Activated T-cell treated with anti-CD3 and anti-CD28 coated beads for 24 hours (primary cell): Measurements from ENCODE around the gene MAPRE3.
"Not testable (repeated sequence)": the region's sequence is repeated elsewhere in the genome, so short reads cannot be mapped to it uniquely, and the experiment has no call there.

Experiments used
- DNase-seq: peaks from one replicate; pipeline ENCODE4 v3.0.0-alpha.2; 2020; ENCODE audit warnings: low read depth

MAPRE3 gene

DNA sequence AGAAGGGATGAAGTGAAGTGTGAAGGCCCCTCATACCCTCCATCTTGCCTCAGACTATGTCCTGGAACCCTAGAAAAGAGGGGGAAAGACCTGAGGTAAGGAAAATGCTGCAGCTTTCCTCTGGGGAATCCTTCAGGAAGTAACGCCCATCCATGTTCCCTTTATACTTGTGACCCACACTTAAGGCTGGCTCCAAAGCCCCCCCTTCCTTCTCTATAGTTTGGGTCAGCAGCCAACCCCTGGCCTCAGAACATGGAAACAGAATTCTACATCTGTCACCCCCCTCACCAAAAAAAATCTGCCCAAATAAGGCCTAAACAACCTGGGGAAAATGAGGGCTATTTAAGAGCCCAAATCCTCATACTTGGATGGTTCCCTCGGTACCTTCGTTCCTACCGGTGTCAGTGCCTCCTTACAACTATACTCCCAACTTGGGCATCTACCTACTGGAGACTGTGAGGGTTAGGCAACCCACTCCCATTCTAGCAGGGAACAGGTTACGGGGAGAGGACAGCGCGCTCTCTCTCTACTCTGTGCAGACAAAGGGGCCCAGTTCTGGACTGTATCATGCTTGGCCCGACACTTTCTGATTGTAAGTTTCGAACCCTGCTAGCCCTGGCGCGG lies 100.3 kb downstream of the MAPRE3 start:
- no peak for DNase-seq

DNA sequence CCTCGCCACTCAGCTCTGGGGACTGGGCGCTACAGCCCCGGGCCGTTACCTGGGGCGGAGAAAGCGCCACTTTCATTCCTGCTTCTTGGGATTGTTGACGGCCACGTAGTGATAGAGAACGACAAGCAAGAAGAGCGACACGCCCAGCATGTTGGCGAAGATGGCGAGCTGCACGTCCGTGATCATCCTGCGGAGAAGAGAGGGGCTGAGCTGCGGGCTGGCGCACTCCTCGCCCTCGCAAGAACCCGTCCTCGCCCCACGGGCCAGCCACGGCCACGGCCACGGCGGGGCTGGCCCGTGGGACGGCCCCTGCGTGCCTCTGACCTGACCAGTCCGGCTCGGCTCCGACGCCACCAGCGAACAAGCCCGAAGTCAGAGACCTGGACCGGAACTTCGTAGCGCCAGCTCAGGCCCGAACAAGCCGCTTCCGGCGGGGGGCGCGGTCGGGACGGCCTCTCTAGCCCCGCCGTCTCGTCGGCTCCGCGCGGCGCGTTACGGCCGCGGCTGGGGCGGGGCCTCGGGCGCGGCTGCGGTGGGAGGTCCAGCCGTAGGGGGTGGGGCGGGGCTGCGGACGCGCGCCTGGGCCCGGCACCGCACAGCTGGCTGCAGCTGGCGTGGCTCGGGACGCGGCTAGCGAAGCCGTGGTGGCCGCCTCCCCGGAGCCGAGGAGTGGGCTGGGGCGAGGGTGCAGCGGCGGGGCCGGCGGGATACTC lies 101.0 kb downstream of the MAPRE3 start, which contains the start of gene OST4:
Gene OST4, minus strand, starts transcription at position 378 of the 713 bp plus-strand sequence.
- DNase-seq, result peak; percentile 87

DNA sequence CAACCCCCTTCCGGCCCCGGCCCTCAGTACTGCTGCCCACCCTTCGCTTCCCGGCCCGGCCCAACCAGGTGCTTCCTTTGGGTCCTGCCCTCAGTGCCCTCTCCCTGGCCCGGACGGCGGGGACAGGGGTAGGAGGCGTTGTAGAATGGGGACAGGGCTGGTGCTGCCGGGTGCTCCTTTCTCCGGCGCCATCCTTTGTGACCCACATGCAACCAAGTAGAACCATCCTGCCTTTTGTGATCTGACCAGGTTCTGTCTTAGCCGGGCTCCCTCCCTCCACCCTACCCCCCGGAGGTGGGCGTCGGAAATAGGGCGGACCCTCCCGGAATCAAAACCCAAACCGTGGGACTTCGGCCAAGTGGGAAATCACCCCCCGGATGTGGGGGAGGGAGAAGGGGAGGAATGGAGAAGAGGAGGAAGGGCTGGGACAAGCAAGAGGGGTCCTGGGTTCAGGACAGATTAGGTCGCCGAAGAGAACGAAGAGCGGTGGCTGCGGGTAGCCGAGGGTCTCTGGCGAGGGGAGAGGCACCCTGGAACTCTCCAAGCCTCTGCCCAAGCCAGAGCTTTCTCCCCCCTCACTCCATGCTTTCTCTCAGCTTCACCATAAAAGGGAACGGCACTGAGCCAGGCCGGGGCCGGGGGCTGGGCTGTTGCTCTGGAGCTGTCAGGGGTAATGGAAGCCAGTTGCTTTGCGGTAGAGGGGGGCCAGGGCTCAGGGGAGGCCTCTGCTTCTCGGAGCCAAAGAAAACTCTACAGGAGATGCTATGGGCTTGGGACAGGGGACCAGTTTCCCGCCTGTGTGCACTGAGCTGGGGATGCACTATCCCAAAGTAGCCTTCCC lies 101.8 kb downstream of the MAPRE3 start:
- DNase-seq, result peak; percentile 12

DNA sequence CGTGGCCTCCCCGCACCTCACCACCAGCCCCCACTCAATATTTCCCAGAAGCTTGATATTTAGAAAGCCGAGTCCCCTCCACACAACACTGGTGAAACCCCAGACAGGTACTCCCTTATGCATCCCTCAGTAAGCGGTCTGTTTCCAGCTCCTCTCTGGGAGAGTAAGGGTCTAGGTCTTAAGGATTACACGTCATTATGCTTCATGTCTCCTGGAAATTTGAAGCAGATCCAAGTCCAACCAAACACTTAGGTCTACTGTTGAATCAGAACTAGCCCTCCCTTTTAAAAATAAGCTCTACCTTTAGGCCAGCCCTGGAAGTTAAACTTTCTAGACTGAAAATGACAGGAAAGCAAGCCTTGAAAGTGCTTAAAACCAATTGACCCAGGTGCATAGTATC lies 102.5 kb downstream of the MAPRE3 start:
- no peak for DNase-seq

DNA sequence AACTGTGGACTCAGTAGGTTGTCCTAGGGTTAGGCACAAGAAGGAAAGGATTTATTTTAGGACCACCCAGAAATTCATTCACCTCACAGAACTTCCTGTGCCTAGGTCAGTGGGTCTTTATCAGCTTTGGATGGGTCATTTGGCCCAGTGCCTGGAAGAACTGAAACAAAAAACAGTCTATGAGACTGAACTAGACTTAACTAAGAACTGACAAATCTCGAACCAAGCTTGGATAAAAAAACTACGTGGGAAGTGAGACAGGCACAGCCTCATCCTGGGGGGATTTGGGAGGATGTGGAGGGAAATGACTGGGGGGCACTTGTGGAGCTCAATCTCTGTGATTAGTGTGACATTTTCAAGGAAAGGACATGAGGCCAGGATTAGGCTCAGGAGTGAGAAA lies 103.3 kb downstream of the MAPRE3 start:
- no peak for DNase-seq

DNA sequence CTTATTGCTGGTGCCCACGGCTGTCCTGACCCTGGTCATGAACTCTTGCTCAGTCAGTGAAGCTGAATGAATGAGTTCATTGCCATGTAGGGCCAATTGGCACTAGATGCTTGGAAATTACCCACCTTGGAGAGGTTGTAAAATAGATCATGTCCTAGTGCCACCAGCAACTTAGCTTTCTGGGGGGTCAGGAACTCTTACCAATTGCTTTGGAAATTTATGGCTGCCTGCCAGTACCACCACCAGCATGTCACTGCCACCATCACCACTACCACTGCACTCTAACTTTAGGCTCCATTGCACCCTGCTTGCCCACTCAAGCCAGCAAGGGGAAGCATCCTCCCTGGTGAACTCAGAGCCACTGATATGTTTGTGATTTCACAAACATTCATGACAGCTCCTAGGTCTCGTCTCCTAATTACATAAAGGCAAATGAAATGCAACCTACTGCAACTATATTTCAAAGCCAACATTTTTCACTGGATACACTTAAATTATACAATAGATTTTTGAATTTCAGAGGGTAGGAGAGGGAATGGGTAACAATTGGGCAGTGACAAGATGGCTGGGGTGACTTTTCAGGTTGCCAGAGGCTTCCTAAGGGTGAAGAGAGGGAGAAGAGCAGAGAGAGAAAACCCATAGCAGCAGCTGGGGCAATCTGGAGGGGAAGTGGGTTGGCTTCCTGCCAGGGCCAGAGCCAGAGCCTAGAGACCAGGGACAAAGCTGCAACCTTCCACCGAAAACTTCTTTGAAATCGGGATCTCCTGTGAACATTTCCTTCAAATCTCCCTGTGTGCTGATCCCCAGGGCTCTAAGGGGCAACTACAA lies 104.5 kb downstream of the MAPRE3 start:
- DNase-seq, result peak; percentile 21

DNA sequence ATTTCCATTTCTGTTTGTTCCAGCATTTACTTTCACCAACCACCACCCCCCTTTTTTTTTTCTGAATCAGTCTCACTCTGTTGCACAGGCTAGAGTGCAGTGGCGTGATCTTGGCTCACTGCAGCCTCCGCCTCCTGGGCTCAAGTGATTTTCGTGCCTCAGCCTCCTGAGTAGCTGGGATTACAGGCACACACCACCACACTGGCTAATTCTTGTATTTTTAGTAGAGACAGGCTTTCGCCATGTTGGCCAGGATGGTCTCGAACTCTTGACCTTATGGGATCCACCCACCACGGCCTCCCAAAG lies 105.1 kb downstream of the MAPRE3 start:
- DNase-seq, result not testable (repeated sequence)

DNA sequence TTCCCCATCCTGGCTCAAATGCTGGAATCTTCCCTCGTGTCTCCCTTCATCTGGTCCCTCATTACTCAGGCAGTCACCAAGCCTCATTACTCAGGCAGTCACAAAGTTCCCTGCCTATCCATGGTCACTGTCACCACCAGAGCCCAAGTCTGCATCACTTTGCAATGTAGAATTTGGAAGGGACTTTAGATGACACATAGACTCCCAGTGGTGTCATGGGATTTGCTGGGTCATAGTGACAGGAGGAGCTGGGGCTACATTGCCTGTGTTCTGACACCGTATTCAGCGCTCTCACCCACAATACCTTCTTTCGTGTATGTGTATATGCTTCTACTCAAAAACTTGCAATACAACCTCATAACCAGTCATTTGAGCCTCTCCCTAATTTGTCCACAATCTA lies 105.9 kb downstream of the MAPRE3 start:
- no peak for DNase-seq
